Left forelimb (tissue), 1 donor: ENCODE data around the gene SLC43A3.

Source experiments
- DNase-seq: peaks from one replicate; pipeline ENCODE4 v3.0.0-alpha.2; 2018; ENCODE audit warnings: low spot score

The SLC43A3 gene

GRCh38 chr11:57427727-57428082 is 784 bp upstream of the SLC43A3 start:
- DNase-seq = peak; percentile 82

GRCh38 chr11:57426439-57426928 is 437 bp downstream of the SLC43A3 start:
- DNase-seq = no peak

GRCh38 chr11:57425565-57426438 is 1.1 kb downstream of the SLC43A3 start:
- peak; percentile 74 for DNase-seq

- DNase-seq = peak; percentile 69
Measured at GRCh38 chr11:57424792-57425564, 1.9 kb downstream of the SLC43A3 start.

- DNase-seq = no peak
Measured at GRCh38 chr11:57424137-57424791, 2.7 kb downstream of the SLC43A3 start.

- no peak for DNase-seq
Measured at GRCh38 chr11:57422669-57423068, 4.3 kb downstream of the SLC43A3 start.

- no peak for DNase-seq
Measured at GRCh38 chr11:57421805-57422204, 5.1 kb downstream of the SLC43A3 start.

- DNase-seq = no peak
Measured at GRCh38 chr11:57421066-57421465, 5.9 kb downstream of the SLC43A3 start.

- no peak for DNase-seq
Measured at GRCh38 chr11:57419146-57419545, 7.8 kb downstream of the SLC43A3 start.

- DNase-seq = no peak
Measured at GRCh38 chr11:57418131-57418530, 8.8 kb downstream of the SLC43A3 start.

- no peak for DNase-seq
Measured at GRCh38 chr11:57417056-57417455, 9.9 kb downstream of the SLC43A3 start.

GRCh38 chr11:57416436-57416835 is 10.5 kb downstream of the SLC43A3 start:
- DNase-seq = no peak

- DNase-seq = no peak
Measured at GRCh38 chr11:57414612-57415212, 12.2 kb downstream of the SLC43A3 start.

- DNase-seq = no peak
Measured at GRCh38 chr11:57413681-57414080, 13.2 kb downstream of the SLC43A3 start.

- DNase-seq = no peak
Measured at GRCh38 chr11:57410287-57410686, 16.6 kb downstream of the SLC43A3 start.

- no peak for DNase-seq
Measured at GRCh38 chr11:57409321-57410100, 17.4 kb downstream of the SLC43A3 start.

- DNase-seq = no peak
Measured at GRCh38 chr11:57408771-57409170, 18.1 kb downstream of the SLC43A3 start.

GRCh38 chr11:57407941-57408475 is 18.9 kb downstream of the SLC43A3 start:
- no peak for DNase-seq

GRCh38 chr11:57407010-57407920 is 19.7 kb downstream of the SLC43A3 start:
- DNase-seq = no peak

- DNase-seq = no peak
Measured at GRCh38 chr11:57406337-57406904, 20.5 kb downstream of the SLC43A3 start.
